Choroid plexus epithelial cell (primary cell): ENCODE results near the gene BBX.

ENCODE experiments used
- DNase-seq: peaks from one replicate; pipeline ENCODE4 v3.0.0-alpha.2; 2010; ENCODE audit warnings: low read depth
- H3K4me3 ChIP-seq: 2 replicates; pipeline ENCODE4 v1.5.1; 2011; ENCODE audit warnings: low read depth, mild to moderate bottlenecking, control low read depth, low read length, moderate library complexity
- CTCF ChIP-seq: conservative IDR thresholded peaks from 2 replicates; pipeline ENCODE4 v1.5.1; 2011; ENCODE audit warnings: low read depth, mild to moderate bottlenecking, control low read depth, inconsistent platforms, low read length, moderate library complexity

BBX gene

DNA sequence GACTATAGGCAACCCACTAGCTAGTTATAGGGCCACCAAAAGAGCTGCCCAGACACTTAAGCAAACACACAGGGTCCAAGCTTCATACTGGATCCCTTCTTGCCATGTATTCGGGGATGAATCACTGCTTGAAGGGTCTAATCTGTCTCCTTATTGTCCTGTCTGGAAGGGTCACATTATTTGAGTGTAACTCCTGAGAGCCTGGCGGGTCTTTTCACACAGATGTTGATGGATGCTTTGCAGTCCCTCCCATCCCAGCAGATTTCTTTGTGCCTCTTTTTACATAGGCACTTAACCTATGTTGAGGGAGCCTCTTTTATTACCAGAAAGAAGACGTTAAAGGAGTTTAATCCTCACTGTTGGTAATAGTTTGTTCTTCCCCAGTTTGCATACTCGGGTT lies 56.6 kb downstream of the BBX start:
- DNase-seq = no peak
- TF ChIP-seq CTCF = no peak
- H3K4me3 ChIP-seq = no peak overlapping the region

- no peak overlapping the region for H3K4me3 ChIP-seq
- no peak for TF ChIP-seq CTCF
- no peak for DNase-seq
Observed at GRCh38 chr3:107581230-107581629, 58.5 kb downstream of the BBX start.

GRCh38 chr3:107588217-107588616 lies 65.5 kb downstream of the BBX start:
- H3K4me3 ChIP-seq = no peak overlapping the region
- no peak for DNase-seq
- no peak for TF ChIP-seq CTCF

DNA sequence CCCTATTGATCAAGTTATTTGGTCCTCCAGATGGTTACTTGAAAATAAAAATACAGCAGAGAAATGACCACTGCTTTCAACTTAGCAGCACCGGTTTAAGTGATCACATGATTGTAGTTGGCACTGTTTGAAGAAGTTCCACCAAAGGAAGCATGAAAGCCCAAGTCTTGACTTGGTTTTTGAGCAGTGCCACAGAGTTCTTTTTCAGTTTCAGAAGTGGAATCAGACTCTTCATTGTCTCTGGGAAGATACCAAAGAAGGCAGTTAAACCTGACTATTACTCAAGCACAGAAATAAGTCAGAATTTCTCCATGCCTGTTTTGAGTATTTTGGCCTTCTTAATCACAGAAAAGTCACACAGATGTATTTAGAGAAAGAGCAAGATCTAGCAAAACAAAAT lies 66.7 kb downstream of the BBX start:
- DNase-seq = no peak
- no peak overlapping the region for H3K4me3 ChIP-seq
- TF ChIP-seq CTCF = no peak

DNA sequence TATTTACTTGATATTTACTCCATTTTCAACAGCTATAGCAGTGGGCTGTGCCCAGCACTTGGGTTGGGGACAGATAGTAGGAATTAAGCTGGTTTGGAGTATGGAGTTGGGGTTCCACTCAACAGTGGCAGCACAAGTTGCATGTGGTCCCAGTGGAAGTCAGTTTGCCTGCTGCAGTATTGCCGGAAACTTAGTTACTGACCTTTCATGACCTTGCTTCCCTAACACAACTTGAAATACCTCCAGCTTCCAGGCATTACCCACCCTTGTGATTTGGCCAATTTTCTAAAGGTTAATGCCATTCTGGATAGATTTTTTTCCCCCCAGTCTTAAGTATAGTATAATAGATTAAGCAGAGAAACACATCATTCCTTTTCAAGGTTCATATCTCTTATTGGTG lies 68.0 kb downstream of the BBX start:
- DNase-seq = no peak
- no peak overlapping the region for H3K4me3 ChIP-seq
- no peak for TF ChIP-seq CTCF

DNA sequence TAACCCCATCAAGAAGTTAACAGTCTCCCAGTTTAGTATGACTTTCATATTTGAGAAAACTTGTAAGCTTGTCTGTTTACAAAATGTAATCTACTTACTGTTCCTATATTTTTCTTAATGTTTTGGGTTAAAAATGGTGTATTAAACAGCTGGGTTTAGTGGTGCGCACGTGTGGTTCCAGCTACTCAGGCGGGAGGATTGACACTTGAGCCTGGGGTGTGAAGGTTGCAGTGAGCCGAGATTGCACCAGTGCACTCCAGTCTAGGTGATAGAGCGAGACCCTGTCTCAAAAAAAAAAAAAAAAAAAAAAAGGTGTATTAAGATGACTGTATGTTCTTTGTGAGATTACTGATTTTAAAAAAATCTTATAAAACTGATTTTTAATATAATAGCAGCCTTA lies 69.3 kb downstream of the BBX start:
- no peak for TF ChIP-seq CTCF
- no peak for DNase-seq
- H3K4me3 ChIP-seq = no peak overlapping the region

- no peak for TF ChIP-seq CTCF
- H3K4me3 ChIP-seq = no peak overlapping the region
- no peak for DNase-seq
Observed at GRCh38 chr3:107594870-107595269, 72.1 kb downstream of the BBX start.
